ENCODE measurements around the gene DLG2.

DLG2 gene

GRCh38 chr11:83480251-83480650, 2146.9 kb downstream of the DLG2 start:
- H3K4me3 ChIP-seq (ENCODE audit: low read length): no peak overlapping the region
- DNase-seq (ENCODE audit: low read depth): no peak
- TF ChIP-seq CTCF (conservative IDR thresholded peaks at IDR 0.05; ENCODE audit: low read depth, low read length): no peak

- no peak overlapping the region for H3K4me3 ChIP-seq (ENCODE audit: low read length)
- DNase-seq (ENCODE audit: low read depth): no peak
Measured at GRCh38 chr11:83477772-83478171, 2149.4 kb downstream of the DLG2 start.

DNA sequence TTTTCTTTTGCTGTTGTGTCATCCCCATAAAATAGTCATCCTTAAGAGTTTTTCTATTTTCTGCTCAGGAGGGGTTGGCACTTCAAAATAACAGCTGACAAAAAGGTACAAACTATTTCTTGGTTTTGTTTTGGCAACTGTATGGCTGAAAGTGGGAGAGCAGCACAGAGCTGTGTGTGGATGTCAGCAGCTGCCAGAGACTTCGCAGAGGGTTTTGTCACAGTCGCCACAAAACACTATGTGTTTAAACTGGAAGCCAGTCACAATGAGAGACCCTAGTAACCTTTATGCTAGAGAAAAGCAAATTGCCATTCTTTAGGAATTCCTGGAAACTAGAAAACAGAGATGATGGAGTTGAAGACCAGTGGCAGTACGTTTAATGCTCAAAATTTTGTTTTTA, 2151.4 kb downstream of the DLG2 start:
- no peak for TF ChIP-seq CTCF (conservative IDR thresholded peaks at IDR 0.05; ENCODE audit: low read depth, low read length)
- no peak for DNase-seq (ENCODE audit: low read depth)
- H3K4me3 ChIP-seq (ENCODE audit: low read length): no peak overlapping the region

More at GRCh38 chr11:83477772-83478171, 2149.4 kb downstream of the DLG2 start:
- no peak for TF ChIP-seq CTCF (conservative IDR thresholded peaks at IDR 0.05; ENCODE audit: low read depth, low read length)

- no peak overlapping the region for H3K4me3 ChIP-seq (ENCODE audit: low read length)
- TF ChIP-seq CTCF (conservative IDR thresholded peaks at IDR 0.05; ENCODE audit: low read depth, low read length): no peak
- DNase-seq (ENCODE audit: low read depth): no peak
Measured at GRCh38 chr11:83473743-83474142, 2153.4 kb downstream of the DLG2 start.

DNA sequence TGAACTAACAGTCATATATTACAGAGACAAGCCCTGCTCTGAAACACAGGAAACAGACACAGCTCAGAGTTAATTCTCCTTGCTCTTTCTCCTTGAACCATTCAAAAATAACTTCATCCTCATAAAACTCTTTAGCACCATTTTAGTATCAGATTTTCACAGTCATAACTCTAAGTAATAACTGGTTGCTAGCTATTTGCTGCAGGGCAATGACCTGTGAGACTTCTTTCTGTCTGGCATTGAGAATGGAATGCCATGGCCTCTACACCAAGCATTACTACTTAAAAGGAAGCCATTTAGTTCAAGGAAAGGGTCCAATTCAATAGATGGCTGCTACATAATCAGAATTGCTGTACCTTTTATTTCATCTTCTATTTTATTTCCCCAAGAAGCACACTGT, 2154.3 kb downstream of the DLG2 start:
- no peak for DNase-seq (ENCODE audit: low read depth)
- H3K4me3 ChIP-seq (ENCODE audit: low read length): no peak overlapping the region
- no peak for TF ChIP-seq CTCF (conservative IDR thresholded peaks at IDR 0.05; ENCODE audit: low read depth, low read length)

DNA sequence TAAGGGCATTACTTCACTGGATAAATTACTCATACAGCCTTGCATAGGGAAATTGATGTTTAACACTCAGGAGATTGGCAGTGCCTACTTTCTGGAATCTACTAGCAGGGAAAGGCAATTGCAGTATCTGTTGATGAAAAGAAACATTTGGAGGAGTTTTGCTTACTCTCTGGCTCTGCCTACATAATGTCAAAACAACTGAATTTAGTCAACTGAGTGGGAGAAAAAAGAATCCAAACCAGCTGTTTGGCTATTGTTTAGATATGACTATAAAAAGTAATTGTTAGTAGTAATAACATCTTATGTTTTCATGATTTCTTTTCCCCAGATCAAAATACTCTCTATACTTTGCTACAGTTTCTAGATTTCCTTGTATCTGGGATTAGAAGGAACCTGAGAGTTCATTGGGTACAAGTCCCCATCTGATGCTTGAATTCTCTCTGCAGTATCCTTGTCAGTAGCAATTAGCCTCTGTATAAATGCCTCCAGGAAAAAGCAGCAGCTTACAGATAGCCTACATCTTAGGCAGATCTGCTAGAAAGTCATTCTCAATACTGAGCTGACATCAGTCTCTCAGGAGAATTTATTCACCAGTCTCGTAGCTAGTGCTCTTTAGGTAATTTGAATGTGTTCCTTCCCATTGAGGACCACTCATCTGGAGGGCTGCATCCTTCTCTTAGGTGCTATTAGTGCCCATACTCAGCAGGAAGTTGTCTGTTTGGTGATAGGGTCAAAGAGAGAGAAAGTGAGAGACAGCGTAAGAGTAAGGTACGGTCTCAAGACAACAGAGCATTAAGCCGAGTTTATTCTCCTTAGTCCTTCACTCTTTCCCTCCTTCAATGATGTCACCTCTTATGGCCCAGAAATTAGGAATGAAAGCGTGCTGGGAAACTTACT, 2155.1 kb downstream of the DLG2 start:
- no peak for TF ChIP-seq CTCF (conservative IDR thresholded peaks at IDR 0.05; ENCODE audit: low read depth, low read length)
- no peak overlapping the region for H3K4me3 ChIP-seq (ENCODE audit: low read length)
- no peak for DNase-seq (ENCODE audit: low read depth)

- H3K4me3 ChIP-seq (ENCODE audit: low read length): no peak overlapping the region
- DNase-seq (ENCODE audit: low read depth): no peak
- TF ChIP-seq CTCF (conservative IDR thresholded peaks at IDR 0.05; ENCODE audit: low read depth, low read length): no peak
Measured at GRCh38 chr11:83467837-83468236, 2159.3 kb downstream of the DLG2 start.
